Pancreas (tissue), 10 donors: ENCODE data around the gene KRTAP5-11. TPM values are rescaled to one million over a fixed set of nuclear protein-coding genes. Genes with fewer than 3 reads are reported as not detected.

ENCODE experiments used
- ATAC-seq, 4 donors: fragments of 200-7000 bp; cut with Tn5 transposase; one replicate each; pipeline versions ENCODE4 v1.8.0 to v1.9.1; 2020; ENCODE audit warnings: mild to moderate bottlenecking in 4 of 4, moderate library complexity in 4 of 4
- DNase-seq, 6 donors: peaks; one replicate each; pipeline ENCODE4 v3.0.0-alpha.2; 2020
- FAIRE-seq: peaks from 2 replicates; lab custom pipeline; 2012; peaks lifted over from hg19 to GRCh38; lab: Jason Lieb, UNC
- H3K27ac ChIP-seq, 4 donors: fragments of 200-600 bp; sonication (generic); 1 replicate in 3 of 4; 2 replicates in 1 of 4; pipeline versions ENCODE4 v1.5.0 to v1.8.0; 2020
- H3K27me3 ChIP-seq, 4 donors: fragments of 200-600 bp; one replicate each; pipeline ENCODE4 v1.8.0; 2021
- H3K36me3 ChIP-seq, 3 donors: fragments of 200-600 bp; sonication (generic) in 1 of 3; one replicate each; pipeline versions ENCODE4 v1.5.0 to v1.8.0; 2020 to 2021
- H3K4me1 ChIP-seq, 3 donors: fragments of 200-600 bp; one replicate each; pipeline ENCODE4 v1.8.0; 2021
- H3K4me3 ChIP-seq, 4 donors: fragments of 200-600 bp; sonication (generic) in 2 of 4; one replicate each; pipeline versions ENCODE4 v1.5.0 to v1.8.0; 2020 to 2021
- H3K9me3 ChIP-seq, 4 donors: fragments of 200-600 bp; one replicate each; pipeline ENCODE4 v1.8.0; 2021
- CTCF ChIP-seq, 4 donors: fragments of 200-600 bp; sonication (generic) in 3 of 4; IDR thresholded peaks; one replicate each; pipeline versions ENCODE4 v1.5.0 to v1.8.0; 2021; ENCODE audit warnings: antibody characterized with exemption in 4 of 4
- WGBS, 2 donors: extraction: QIAGEN DNeasy Blood & Tissue Kit; methylation state at CpG; one replicate each; pipeline ENCODE4 v1.1.7; 2013; 5-methylcytosine and 5-hydroxymethylcytosine counted together
- intact Hi-C, 3 donors: fragments of 100-400 bp; cut with DNase I; formaldehyde crosslinking; loops; one replicate each; pipeline versions ENCODE4 v1.11.1 to v1.14.2; 2022
- polyA plus RNA-seq, 2 donors: library from polyadenylated mRNA; stranded (reverse); fragments of 200-250 nt; gene quantifications; one replicate each; pipeline ENCODE4 v1.2.3, GENCODE V29; 2013
- total RNA-seq, 6 donors: library from RNA; stranded (reverse); fragmentation: NEBNext Ultra II Directional in 4 of 6; extraction: Animal tissue kit (Norgen Biotek cat#: 25700) in 4 of 6; gene quantifications; one replicate each; pipeline versions ENCODE4 v1.2.1 to v1.2.4, GENCODE V29; 2021 to 2023
- donor health status: healthy with polysubstance abuse.
- donor health status: DM: no; HTN: no; CAD: no; lungs with moderate emphysema.
- donor health status: DM: no; HTN: no; CAD: no.
- donor health status: control.
- donor health status: control.
- donor health status: Bipolar disorder and iron deficiency.
- donor health status: DM: yes; HTN: yes; CAD: no.
- donor health status: DM: no; HTN: no; CAD: no.
- donor health status: DM: no; HTN: no; CAD: no.
- donor health status: DM: yes; HTN: yes; CAD: no.

The KRTAP5-11 gene
- total and polyA plus RNA-seq, 8 donors = 0.28 TPM; not detected in 7

DNA sequence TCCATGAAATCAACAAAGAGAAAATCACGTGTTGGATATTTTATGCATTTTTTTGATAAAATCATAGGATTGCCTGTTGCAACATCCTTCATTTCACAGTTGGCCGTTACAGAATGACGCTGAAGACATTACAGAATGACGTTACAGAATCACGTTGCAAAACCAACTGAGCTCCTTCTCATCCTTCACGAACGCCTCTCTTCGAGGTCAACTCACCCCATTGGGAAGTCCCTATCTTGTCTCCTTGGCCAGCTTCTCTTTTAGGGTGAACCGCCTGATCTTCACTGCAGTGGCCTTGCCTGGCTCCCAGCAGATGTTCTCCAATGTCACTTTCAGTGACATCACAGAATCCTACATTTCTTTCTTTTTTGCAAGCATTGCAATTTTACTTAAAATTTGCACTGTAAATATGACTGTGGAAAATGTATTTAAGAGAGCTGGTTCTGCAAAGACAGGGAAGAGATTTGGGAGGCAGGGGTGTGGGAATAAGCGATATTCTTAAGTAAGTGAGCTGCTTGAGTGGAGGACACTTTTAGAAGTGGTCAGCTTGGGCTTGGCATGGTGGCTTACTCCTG lies 50.6 kb downstream of the KRTAP5-11 start:
- H3K27me3 ChIP-seq = no peaks in the 10 kb centered on the region
- H3K9me3 ChIP-seq = no peaks in the 10 kb centered on the region
- no peak for TF ChIP-seq CTCF (IDR thresholded peaks at IDR 0.05)
- DNase-seq (no peak), ATAC-seq (no peak), FAIRE-seq (no peak)
- no peak overlapping the region for H3K4me3 ChIP-seq
- peaks cover 0 to 10% (median 6%) of the 10 kb centered on the region in 3 donors for H3K4me1 ChIP-seq
- H3K27ac ChIP-seq = no peak overlapping the region
- no peaks in the 10 kb centered on the region for H3K36me3 ChIP-seq
- 84 to 85% methylated on average over 10 of the region's 10 CpGs for WGBS, 2 donors
- intact Hi-C loops = no loop called here

Other genes starting within 250 kb of the KRTAP5-11 start
- gene DHCR7, start 134.5 kb downstream of the KRTAP5-11 start, total RNA-seq = 10 to 100 TPM in 4 of 6 donors, 1 to 10 TPM in 2; 5.7 to 19.8 (median 13.5) TPM
- 10 to 100 TPM in 1 of 2 donors, 1 to 10 TPM in 1; 7.0 to 10.1 TPM for gene DHCR7, start 134.5 kb downstream of the KRTAP5-11 start, polyA plus RNA-seq
- 10 to 100 TPM; 18.4 to 46.3 (median 26.7) TPM for gene NADSYN1, start 129.7 kb downstream of the KRTAP5-11 start, total RNA-seq
- 10 to 100 TPM; 64.8 to 77.3 TPM for gene NADSYN1, start 129.7 kb downstream of the KRTAP5-11 start, polyA plus RNA-seq
- gene KRTAP5-7, start 55.6 kb downstream of the KRTAP5-11 start, total RNA-seq = under 1 TPM in 3 of 6 donors, not detected in 3; 0.12 to 0.19 (median 0.12) TPM
- gene KRTAP5-7, start 55.6 kb downstream of the KRTAP5-11 start, polyA plus RNA-seq = under 1 TPM in 1 of 2 donors, not detected in 1; 0.15 TPM
- gene KRTAP5-8, start 44.9 kb downstream of the KRTAP5-11 start, total RNA-seq = under 1 TPM in 2 of 6 donors, not detected in 4; 0.14 to 0.35 TPM
- under 1 TPM in 1 of 2 donors, not detected in 1; 0.46 TPM for gene KRTAP5-8, start 44.9 kb downstream of the KRTAP5-11 start, polyA plus RNA-seq
- under 1 TPM in 5 of 6 donors, not detected in 1; 0.14 to 0.20 (median 0.19) TPM for gene KRTAP5-9, start 34.5 kb downstream of the KRTAP5-11 start, total RNA-seq
- 1 to 10 TPM in 1 of 2 donors, under 1 TPM in 1; 0.38 to 1.0 TPM for gene KRTAP5-9, start 34.5 kb downstream of the KRTAP5-11 start, polyA plus RNA-seq
- under 1 TPM in 1 of 6 donors, not detected in 5; 0.24 TPM for gene KRTAP5-10, start 17.3 kb downstream of the KRTAP5-11 start, total RNA-seq
- gene KRTAP5-10, start 17.3 kb downstream of the KRTAP5-11 start, polyA plus RNA-seq = under 1 TPM; 0.31 to 0.53 TPM